ENCODE results near the gene TBC1D2.

GRCh38 chr9:98215821-98216220 lies 39.6 kb downstream of the TBC1D2 start:
- peak in 3 of 5 experiments; percentile 22 to 39 (median 28) for TF ChIP-seq CTCF (IDR thresholded peaks at IDR 0.05)
- TF ChIP-seq POLR2A (IDR thresholded peaks at IDR 0.05): no peak

Data from transverse colon (tissue), 3 donors.